Right ventricle myocardium superior (tissue), 1 donor: Measurements from ENCODE around the gene NXN. TPM values are rescaled to one million over a fixed set of nuclear protein-coding genes. Genes with fewer than 3 reads are reported as not detected.
"Not testable (repeated sequence)": the region's sequence is repeated elsewhere in the genome, so short reads cannot be mapped to it uniquely, and the experiment has no call there.

Experiments used
- ATAC-seq: fragments of 200-7000 bp; cut with Tn5 transposase; one replicate; pipeline ENCODE4 v1.9.1; 2020; ENCODE audit warnings: mild to moderate bottlenecking; ENCODE audit not compliant: poor library complexity
- DNase-seq: peaks from one replicate; pipeline ENCODE4 v3.0.0-alpha.2; 2020
- intact Hi-C: fragments of 100-400 bp; cut with DNase I; formaldehyde crosslinking; loops from one replicate; pipeline ENCODE4 v1.11.2; 2022
- total RNA-seq: library from RNA; stranded (reverse); fragmentation: NEBNext Ultra II Directional; extraction: Animal tissue kit (Norgen Biotek cat#: 25700); gene quantifications from one replicate; pipeline ENCODE4 v1.2.1, GENCODE V29; 2021
- donor health status: DM: no; HTN: yes; CAD: no; lungs with severe emphysema.

Gene NXN
- total RNA-seq, 1 donor from 2014 or later: 20.2 TPM

- intact Hi-C loops: no loop called here
- ATAC-seq (no peak), DNase-seq (no peak)
Measured at GRCh38 chr17:935485-935884, 44.1 kb downstream of the NXN start.

DNA sequence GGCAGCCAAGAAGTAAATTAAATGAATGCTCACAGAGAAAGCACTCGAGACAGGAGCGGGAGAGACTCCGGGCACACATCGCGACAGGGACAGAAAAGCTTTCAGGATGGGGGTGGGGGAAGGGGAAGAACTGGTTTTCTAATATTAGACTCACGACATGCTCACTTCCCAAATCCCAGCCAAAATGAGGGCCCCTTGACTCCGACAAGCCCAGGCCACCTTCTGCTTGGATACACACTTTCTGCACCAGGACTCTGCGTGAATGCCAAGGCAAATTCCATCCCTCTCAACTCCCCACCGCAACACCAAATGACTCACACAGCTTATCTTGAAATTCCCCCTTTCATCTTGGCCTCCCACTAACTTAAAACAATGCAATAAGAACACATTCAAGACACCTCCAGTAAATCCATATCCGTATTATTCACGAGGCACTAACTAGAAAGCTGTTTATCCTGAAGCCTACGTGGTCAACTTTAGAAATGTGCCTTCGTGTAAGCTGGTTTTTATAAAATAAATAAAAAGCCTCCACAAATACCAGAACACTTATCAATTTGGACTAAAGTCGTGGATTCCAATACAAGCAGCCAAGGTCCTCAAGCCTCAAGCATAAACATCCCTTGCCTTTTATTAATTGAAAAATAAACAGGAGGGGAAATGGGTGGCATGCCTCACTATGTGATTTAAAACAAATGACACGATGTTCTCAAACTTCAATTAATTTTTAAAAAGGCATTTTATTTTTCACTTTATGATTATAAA, 46.1 kb downstream of the NXN start:
- intact Hi-C loops: no loop called here
- DNase-seq (no peak), ATAC-seq (peak; percentile 25)

DNA sequence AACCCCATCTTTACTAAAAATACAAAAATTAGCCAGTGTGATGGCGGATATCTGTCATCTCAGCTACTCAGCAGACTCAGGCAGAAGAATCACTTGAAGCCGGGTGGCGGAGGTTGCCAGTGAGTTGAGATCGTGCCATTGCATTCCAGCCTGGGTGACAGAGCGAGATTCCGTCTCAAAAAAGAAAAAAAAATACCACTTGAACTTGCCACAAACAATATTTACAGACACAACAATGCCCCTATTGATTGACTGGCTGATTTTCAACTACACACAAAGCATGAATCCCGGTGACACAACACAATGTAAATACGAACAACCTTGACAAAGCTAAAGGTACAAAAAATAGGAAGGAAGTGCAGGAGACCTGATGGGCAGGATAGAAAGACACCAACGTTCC, 49.3 kb downstream of the NXN start:
- ATAC-seq (no peak), DNase-seq (no peak)
- intact Hi-C loops: no loop called here

DNA sequence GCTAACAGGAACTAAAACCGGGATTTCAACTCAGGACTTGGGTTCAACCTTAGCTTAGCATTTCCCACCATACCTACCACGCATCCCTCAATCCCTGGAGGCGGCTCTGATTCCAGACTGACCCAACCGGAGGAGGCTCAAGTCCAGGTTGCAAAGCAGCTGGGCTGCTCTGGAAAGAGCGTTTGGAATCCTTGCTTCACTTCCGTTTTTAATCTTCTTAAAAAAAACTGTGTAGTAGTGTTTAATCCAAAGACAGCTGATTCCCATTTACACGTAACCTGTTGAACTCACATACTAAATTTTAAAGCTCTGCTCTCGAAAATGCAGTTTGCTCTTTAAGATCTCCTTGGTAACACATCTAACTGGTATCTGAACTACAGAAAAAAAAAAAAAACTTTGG, 50.0 kb downstream of the NXN start:
- DNase-seq: no peak
- no peak for ATAC-seq
- intact Hi-C loops: no loop called here

- ATAC-seq: no peak
- intact Hi-C loops: no loop called here
- DNase-seq: no peak
Measured at GRCh38 chr17:927611-928461, 51.7 kb downstream of the NXN start.

- intact Hi-C loops: no loop called here
- DNase-seq (no peak), ATAC-seq (no peak)
Measured at GRCh38 chr17:925817-926216, 53.8 kb downstream of the NXN start.

DNA sequence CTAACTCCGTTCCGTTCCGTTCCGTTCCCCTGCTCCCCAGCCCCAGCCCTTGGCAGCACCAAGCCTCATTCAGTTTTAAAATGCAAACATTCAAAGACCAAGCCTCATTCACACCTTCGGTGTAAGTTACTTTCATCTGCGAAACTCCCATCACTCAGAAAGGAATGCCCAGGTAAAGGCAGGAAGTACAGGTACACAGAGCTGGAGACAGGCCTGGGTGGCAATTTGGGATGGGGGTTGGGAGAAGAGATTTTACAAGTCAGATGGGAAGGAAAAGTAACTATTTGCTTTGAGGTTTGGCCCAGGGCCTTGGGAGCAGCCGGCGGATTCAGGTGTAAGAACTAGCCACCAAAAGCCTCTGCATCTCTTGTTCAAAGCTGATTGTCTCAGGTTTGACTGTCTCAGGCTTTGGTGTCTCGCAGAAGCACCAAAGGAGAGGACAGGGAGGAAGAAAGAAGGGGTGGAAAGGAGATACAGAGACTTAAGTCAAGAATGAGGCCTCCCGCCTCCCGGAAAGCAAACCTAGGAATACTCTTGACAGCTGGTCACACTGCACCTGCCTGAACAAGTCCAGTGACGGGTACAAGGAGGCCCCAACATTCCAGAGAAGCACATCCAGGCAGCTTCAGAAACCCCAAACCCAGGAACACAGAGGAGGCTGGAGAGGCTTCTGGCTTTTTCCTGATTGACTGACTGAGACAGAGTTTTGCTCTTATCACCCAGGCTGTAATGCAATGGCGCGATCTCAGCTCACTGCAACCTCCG, 54.7 kb downstream of the NXN start:
- DNase-seq (no peak), ATAC-seq (no peak)
- intact Hi-C loops: no loop called here

DNA sequence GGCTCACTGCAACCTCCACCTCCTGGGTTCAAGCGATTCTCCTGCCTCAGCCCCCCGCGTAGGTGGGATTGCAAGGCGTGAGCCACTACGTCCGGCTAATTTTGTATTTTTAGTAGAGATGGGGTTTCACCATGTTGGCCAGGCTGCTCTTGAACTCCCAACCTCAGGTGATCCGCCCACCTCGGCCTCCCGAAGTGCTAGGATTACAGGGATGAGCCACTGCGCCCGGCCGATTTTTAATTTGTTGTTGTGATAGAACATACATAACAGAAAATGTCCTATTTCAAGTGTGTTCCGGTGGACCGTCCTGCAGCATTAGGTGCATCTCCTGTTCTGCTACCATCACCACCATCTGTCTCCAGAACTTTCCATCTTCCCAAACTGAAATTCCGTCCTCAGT, 55.3 kb downstream of the NXN start:
- ATAC-seq, DNase-seq, intact Hi-C loops: not testable (repeated sequence)

- ATAC-seq: no peak
- DNase-seq: no peak
- intact Hi-C loops: no loop called here
Measured at GRCh38 chr17:923633-924032, 55.9 kb downstream of the NXN start.

- DNase-seq (no peak), ATAC-seq (no peak)
- intact Hi-C loops: no loop called here
Measured at GRCh38 chr17:921161-921560, 58.4 kb downstream of the NXN start.

DNA sequence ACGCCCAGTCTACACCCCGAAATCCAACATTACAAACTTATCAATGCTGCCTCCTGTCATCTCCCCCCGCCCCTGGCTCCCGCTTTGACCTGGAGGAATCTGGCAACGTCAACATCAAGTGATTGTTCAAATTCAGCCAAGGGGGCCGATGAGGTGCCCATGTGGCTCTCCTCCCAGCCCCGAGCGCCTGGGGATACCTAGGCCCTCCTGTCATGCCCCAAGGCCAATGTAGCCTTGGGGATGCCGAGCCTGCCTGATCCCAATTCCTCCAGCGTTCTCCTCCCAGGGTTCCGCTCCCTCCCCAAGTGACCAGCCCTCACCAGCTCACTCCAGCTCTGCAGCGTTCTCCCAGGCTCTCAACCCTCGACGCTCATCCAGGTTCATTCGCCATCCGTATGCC, 59.4 kb downstream of the NXN start:
- ATAC-seq: no peak
- intact Hi-C loops: no loop called here
- DNase-seq: no peak

DNA sequence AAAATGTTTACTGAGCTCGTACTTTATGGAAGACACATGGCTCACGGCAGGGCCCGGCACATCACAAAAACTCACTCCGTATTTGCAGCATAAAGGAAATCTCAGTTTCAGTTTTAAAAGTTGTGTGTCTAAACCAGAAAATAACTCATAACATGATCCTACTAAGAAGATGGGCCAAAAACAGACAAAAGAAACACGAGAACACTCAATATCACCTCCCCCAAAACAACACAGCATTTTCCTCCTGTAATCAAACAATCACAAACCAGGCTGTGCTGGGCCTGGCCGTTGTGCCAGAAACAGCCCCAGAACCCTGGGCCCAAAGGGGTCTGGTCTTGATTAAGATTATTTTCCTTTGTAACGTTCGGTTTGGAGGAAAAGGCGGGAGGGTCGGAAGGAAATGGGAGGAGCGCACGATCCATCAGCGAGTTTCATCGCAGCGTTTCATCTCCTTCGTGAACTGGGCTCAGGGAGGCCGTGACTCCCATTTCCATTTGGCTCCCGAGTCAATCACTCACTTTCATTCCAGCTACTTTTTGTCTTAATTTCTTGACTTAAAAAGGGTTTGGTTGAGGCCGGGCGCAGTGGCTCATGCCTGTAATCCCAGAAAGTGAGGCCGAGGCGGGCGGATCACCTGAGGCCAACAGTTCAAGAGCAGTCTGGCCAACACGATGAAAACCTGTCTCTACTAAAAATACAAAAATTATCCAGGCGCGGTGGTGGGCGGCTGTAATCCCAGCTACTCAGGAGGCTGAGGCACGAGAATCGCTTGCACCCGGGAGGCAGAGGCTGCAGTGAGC, 61.4 kb downstream of the NXN start:
- ATAC-seq: no peak
- no peak for DNase-seq
- intact Hi-C loops: no loop called here

GRCh38 chr17:917391-917811, 62.2 kb downstream of the NXN start:
- no peak for ATAC-seq
- DNase-seq: no peak
- intact Hi-C loops: no loop called here

- intact Hi-C loops: no loop called here
- ATAC-seq (no peak), DNase-seq (no peak)
Measured at GRCh38 chr17:916315-916714, 63.3 kb downstream of the NXN start.

GRCh38 chr17:915538-916201, 63.9 kb downstream of the NXN start:
- peak; percentile 73 for DNase-seq
- ATAC-seq: peak; percentile 74
- intact Hi-C loops: no loop called here

DNA sequence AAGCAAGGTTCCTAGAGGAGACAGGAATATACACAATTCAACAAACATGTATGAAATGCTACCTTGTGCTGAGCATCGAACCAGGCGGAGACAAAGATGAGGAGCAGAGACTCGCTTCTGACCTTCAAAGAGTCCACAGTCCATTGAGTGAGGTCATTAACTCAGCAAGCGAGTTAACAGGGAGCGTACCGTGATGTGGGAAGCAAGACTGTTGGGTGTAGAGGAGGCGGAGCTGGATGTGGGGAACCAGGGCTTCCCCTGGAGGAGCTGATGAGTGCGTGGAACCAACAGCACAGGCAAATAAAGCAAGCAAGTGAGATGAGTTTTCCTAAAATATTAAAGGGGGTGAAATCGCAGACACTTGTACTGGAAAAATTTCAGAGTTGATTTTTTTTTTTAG, 65.0 kb downstream of the NXN start:
- ATAC-seq (no peak), DNase-seq (no peak)
- intact Hi-C loops: no loop called here

GRCh38 chr17:913207-913606, 66.4 kb downstream of the NXN start:
- intact Hi-C loops: no loop called here
- no peak for DNase-seq
- ATAC-seq: no peak

DNA sequence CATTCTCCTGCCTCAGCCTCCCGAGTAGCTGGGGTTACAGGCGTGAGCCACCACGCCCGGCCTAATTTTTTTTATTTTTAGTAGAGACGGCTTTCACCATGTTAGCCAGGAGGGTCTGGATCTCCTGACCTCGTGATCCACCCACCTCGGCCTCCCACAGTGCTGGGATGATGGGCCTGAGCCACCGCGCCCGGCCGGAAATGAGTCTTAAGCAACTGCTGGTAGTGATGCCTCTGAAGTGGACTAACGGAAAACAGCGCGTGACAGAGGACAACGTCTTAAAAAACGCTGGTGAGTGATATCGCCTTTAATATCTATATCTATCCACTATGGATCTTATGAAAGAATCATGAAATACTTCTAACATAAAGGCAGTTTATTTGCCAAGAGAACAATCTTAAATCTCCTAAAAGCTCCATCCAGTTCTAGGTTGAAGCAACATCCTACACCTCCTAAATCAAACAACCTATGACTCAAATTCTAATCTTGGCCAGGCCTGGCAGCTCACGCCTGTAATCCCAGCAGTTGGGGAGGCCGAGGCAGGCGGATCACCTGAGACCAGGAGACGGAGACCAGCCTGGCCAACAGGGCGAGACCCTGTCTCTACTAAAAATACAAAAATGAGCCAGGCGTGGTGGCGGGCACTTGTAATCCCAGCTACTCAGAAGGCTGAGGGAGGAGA, 69.8 kb downstream of the NXN start:
- intact Hi-C loops: loop anchor here (10.0 kb wide), 1 partner anchor 65 kb away; the partner anchor contains the start of gene NXN
- ATAC-seq: no peak

More for the DNA sequence above, 69.8 kb downstream of the NXN start:
- DNase-seq: no peak
